ENCODE results near the gene C11orf42.

C11orf42 gene

GRCh38 chr11:6191742-6192141 is 13.6 kb upstream of the C11orf42 start:
- Histone ChIP-seq H3K18ac (ENCODE audit: low read depth in 1 of 2, low read length in 2 of 2) (no peak overlapping the region), H4K91ac (ENCODE audit: low read length) (no peak overlapping the region), H3K4me3 (ENCODE audit: insufficient read depth in 1 of 2, low read depth in 1 of 2, low read length in 2 of 2) (no peak overlapping the region), H3K9me3 (ENCODE audit: control insufficient read depth, low read length) (no peaks in the 10 kb centered on the region), H3K27me3 (ENCODE audit: control insufficient read depth in 1 of 2, insufficient read depth in 1 of 2, low read length in 2 of 2) (no peaks in the 10 kb centered on the region), H3K9ac (ENCODE audit: low read length) (no peak overlapping the region), H2BK12ac (ENCODE audit: low read length in 2 of 2) (no peak overlapping the region), H3K79me1 (replicated peaks; ENCODE audit: low read length, poor library complexity, severe bottlenecking) (no peaks in the 10 kb centered on the region), H3K14ac (ENCODE audit: low read length in 2 of 2) (no peak overlapping the region), H3K4ac (ENCODE audit: low read depth in 1 of 2, low read length in 2 of 2) (no peak overlapping the region), H4K8ac (ENCODE audit: low read length) (no peak overlapping the region), H2AK5ac (ENCODE audit: low read length, severe bottlenecking) (no peak overlapping the region), H2BK15ac (ENCODE audit: low read depth, poor library complexity, severe bottlenecking) (no peak overlapping the region), H2BK120ac (ENCODE audit: low read depth, low read length) (no peak overlapping the region), H3K36me3 (ENCODE audit: control insufficient read depth in 1 of 2, insufficient read depth in 2 of 2, low read depth in 1 of 2, low read length in 2 of 2) (no peaks in the 10 kb centered on the region), H3K23ac (ENCODE audit: low read length in 2 of 2) (no peak overlapping the region), H3K4me1 (ENCODE audit: control insufficient read depth, insufficient read depth, low read depth, low read length) (no peaks in the 10 kb centered on the region), H2BK5ac (ENCODE audit: low read depth, low read length, poor library complexity, severe bottlenecking) (no peak overlapping the region), H3K27ac (ENCODE audit: low read length, poor library complexity, severe bottlenecking) (no peak overlapping the region), H3K4me2 (ENCODE audit: low read length, poor library complexity, severe bottlenecking) (no peak overlapping the region), H2AFZ (ENCODE audit: low read depth, low read length) (no peak overlapping the region)
- DNase-seq, result no peak

- Histone ChIP-seq H2BK15ac (ENCODE audit: low read depth, poor library complexity, severe bottlenecking) (no peak overlapping the region), H3K14ac (ENCODE audit: low read length in 2 of 2) (no peak overlapping the region), H3K4me1 (ENCODE audit: control insufficient read depth, insufficient read depth, low read depth, low read length) (no peaks in the 10 kb centered on the region), H3K27ac (ENCODE audit: low read length, poor library complexity, severe bottlenecking) (no peak overlapping the region), H3K23ac (ENCODE audit: low read length in 2 of 2) (no peak overlapping the region), H2AK5ac (ENCODE audit: low read length, severe bottlenecking) (no peak overlapping the region), H4K91ac (ENCODE audit: low read length) (no peak overlapping the region), H3K4me3 (ENCODE audit: insufficient read depth in 1 of 2, low read depth in 1 of 2, low read length in 2 of 2) (no peak overlapping the region), H2BK12ac (ENCODE audit: low read length in 2 of 2) (no peak overlapping the region), H4K8ac (ENCODE audit: low read length) (no peak overlapping the region), H3K9ac (ENCODE audit: low read length) (no peak overlapping the region), H3K4me2 (ENCODE audit: low read length, poor library complexity, severe bottlenecking) (no peak overlapping the region), H2AFZ (ENCODE audit: low read depth, low read length) (no peak overlapping the region), H3K4ac (ENCODE audit: low read depth in 1 of 2, low read length in 2 of 2) (no peak overlapping the region), H3K79me1 (replicated peaks; ENCODE audit: low read length, poor library complexity, severe bottlenecking) (no peaks in the 10 kb centered on the region), H3K36me3 (ENCODE audit: control insufficient read depth in 1 of 2, insufficient read depth in 2 of 2, low read depth in 1 of 2, low read length in 2 of 2) (no peaks in the 10 kb centered on the region), H2BK5ac (ENCODE audit: low read depth, low read length, poor library complexity, severe bottlenecking) (no peak overlapping the region), H3K27me3 (ENCODE audit: control insufficient read depth in 1 of 2, insufficient read depth in 1 of 2, low read length in 2 of 2) (no peaks in the 10 kb centered on the region), H3K18ac (ENCODE audit: low read depth in 1 of 2, low read length in 2 of 2) (no peak overlapping the region), H2BK120ac (ENCODE audit: low read depth, low read length) (no peak overlapping the region), H3K9me3 (ENCODE audit: control insufficient read depth, low read length) (no peaks in the 10 kb centered on the region)
- 27% methylated on average over 1 of the region's 1 CpG for WGBS
- DNase-seq, result no peak
Observed at GRCh38 chr11:6194065-6194581, 11.2 kb upstream of the C11orf42 start.

GRCh38 chr11:6196396-6196795 is 9.0 kb upstream of the C11orf42 start:
- Histone ChIP-seq H2BK15ac (ENCODE audit: low read depth, poor library complexity, severe bottlenecking) (no peak overlapping the region), H3K9me3 (ENCODE audit: control insufficient read depth, low read length) (no peaks in the 10 kb centered on the region), H4K91ac (ENCODE audit: low read length) (no peak overlapping the region), H2AK5ac (ENCODE audit: low read length, severe bottlenecking) (no peak overlapping the region), H3K27me3 (ENCODE audit: control insufficient read depth in 1 of 2, insufficient read depth in 1 of 2, low read length in 2 of 2) (no peaks in the 10 kb centered on the region), H3K36me3 (ENCODE audit: control insufficient read depth in 1 of 2, insufficient read depth in 2 of 2, low read depth in 1 of 2, low read length in 2 of 2) (peaks cover 0 to 4% of the 10 kb centered on the region in 2 experiments), H3K4me1 (ENCODE audit: control insufficient read depth, insufficient read depth, low read depth, low read length) (no peaks in the 10 kb centered on the region), H3K4ac (ENCODE audit: low read depth in 1 of 2, low read length in 2 of 2) (no peak overlapping the region), H4K8ac (ENCODE audit: low read length) (no peak overlapping the region), H3K79me1 (replicated peaks; ENCODE audit: low read length, poor library complexity, severe bottlenecking) (no peaks in the 10 kb centered on the region), H2BK120ac (ENCODE audit: low read depth, low read length) (no peak overlapping the region), H2AFZ (ENCODE audit: low read depth, low read length) (no peak overlapping the region), H3K18ac (ENCODE audit: low read depth in 1 of 2, low read length in 2 of 2) (no peak overlapping the region), H2BK5ac (ENCODE audit: low read depth, low read length, poor library complexity, severe bottlenecking) (no peak overlapping the region), H3K9ac (ENCODE audit: low read length) (no peak overlapping the region), H3K23ac (ENCODE audit: low read length in 2 of 2) (no peak overlapping the region), H3K4me2 (ENCODE audit: low read length, poor library complexity, severe bottlenecking) (no peak overlapping the region), H2BK12ac (ENCODE audit: low read length in 2 of 2) (no peak overlapping the region), H3K27ac (ENCODE audit: low read length, poor library complexity, severe bottlenecking) (no peak overlapping the region), H3K4me3 (ENCODE audit: insufficient read depth in 1 of 2, low read depth in 1 of 2, low read length in 2 of 2) (no peak overlapping the region), H3K14ac (ENCODE audit: low read length in 2 of 2) (no peak overlapping the region)
- no peak for DNase-seq
- WGBS, result 57% methylated on average over 3 of the region's 4 CpGs

GRCh38 chr11:6197466-6198200 is 7.7 kb upstream of the C11orf42 start:
- H2BK12ac ChIP-seq (ENCODE audit: low read length in 2 of 2), result no peak overlapping the region
- WGBS, result 75% methylated on average over 4 of the region's 4 CpGs
- no peak overlapping the region for H2BK5ac ChIP-seq (ENCODE audit: low read depth, low read length, poor library complexity, severe bottlenecking)
- H3K27me3 ChIP-seq (ENCODE audit: control insufficient read depth in 1 of 2, insufficient read depth in 1 of 2, low read length in 2 of 2), result no peaks in the 10 kb centered on the region
- no peaks in the 10 kb centered on the region for H3K9me3 ChIP-seq (ENCODE audit: control insufficient read depth, low read length)
- H3K9ac ChIP-seq (ENCODE audit: low read length), result no peak overlapping the region
- no peak overlapping the region for H3K4me2 ChIP-seq (ENCODE audit: low read length, poor library complexity, severe bottlenecking)
- no peak overlapping the region for H3K4me3 ChIP-seq (ENCODE audit: insufficient read depth in 1 of 2, low read depth in 1 of 2, low read length in 2 of 2)
- no peak overlapping the region for H3K27ac ChIP-seq (ENCODE audit: low read length, poor library complexity, severe bottlenecking)
- no peak overlapping the region for H4K8ac ChIP-seq (ENCODE audit: low read length)
- H3K4ac ChIP-seq (ENCODE audit: low read depth in 1 of 2, low read length in 2 of 2), result no peak overlapping the region
- no peaks in the 10 kb centered on the region for H3K79me1 ChIP-seq (replicated peaks; ENCODE audit: low read length, poor library complexity, severe bottlenecking)
- H3K14ac ChIP-seq (ENCODE audit: low read length in 2 of 2), result no peak overlapping the region
- no peak overlapping the region for H3K18ac ChIP-seq (ENCODE audit: low read depth in 1 of 2, low read length in 2 of 2)
- peaks cover 2 to 4% of the 10 kb centered on the region in 2 experiments for H3K36me3 ChIP-seq (ENCODE audit: control insufficient read depth in 1 of 2, insufficient read depth in 2 of 2, low read depth in 1 of 2, low read length in 2 of 2)
- no peak overlapping the region for H3K23ac ChIP-seq (ENCODE audit: low read length in 2 of 2)
- H3K4me1 ChIP-seq (ENCODE audit: control insufficient read depth, insufficient read depth, low read depth, low read length), result no peaks in the 10 kb centered on the region
- no peak overlapping the region for H2BK120ac ChIP-seq (ENCODE audit: low read depth, low read length)
- no peak for DNase-seq
- no peak overlapping the region for H2AFZ ChIP-seq (ENCODE audit: low read depth, low read length)
- no peak overlapping the region for H4K91ac ChIP-seq (ENCODE audit: low read length)
- no peak overlapping the region for H2AK5ac ChIP-seq (ENCODE audit: low read length, severe bottlenecking)
- no peak overlapping the region for H2BK15ac ChIP-seq (ENCODE audit: low read depth, poor library complexity, severe bottlenecking)

Data from mesenchymal stem cell (in vitro differentiated cells and primary cell).